Measurements from ENCODE around the gene RIMS1. TPM values are rescaled to one million over a fixed set of nuclear protein-coding genes. Genes with fewer than 3 reads are reported as not detected.

The RIMS1 gene
- total and polyA plus RNA-seq, 2 of the 13 experiments (the other 11 are each of a cell fraction or from before 2014, with no cell fraction given), result not detected

GRCh38 chr6:72022830-72023229, 136.5 kb downstream of the RIMS1 start:
- 0% methylated on average over 1 of the region's 1 CpG for WGBS (ENCODE audit: low lambda C conversion rate)
- no peak for FAIRE-seq
- no peak for DNase-seq (ENCODE audit: low spot score)

GRCh38 chr6:72031471-72031870, 145.1 kb downstream of the RIMS1 start:
- no peaks in the 10 kb centered on the region for H3K27me3 ChIP-seq (ENCODE audit: control insufficient read depth in 1 of 2, insufficient read depth in 2 of 2, low read length in 2 of 2)
- H3K4me1 ChIP-seq (ENCODE audit: insufficient read depth, low read length), result no peaks in the 10 kb centered on the region
- no peaks in the 10 kb centered on the region for H3K79me2 ChIP-seq (ENCODE audit: insufficient read depth, low read length)
- ChIA-PET POLR2A (no interaction called here), CTCF (ENCODE audit: low intra/inter-chr PET ratio, low total read pairs) (no interaction called here)
- no peaks in the 10 kb centered on the region for H4K20me1 ChIP-seq (ENCODE audit: insufficient read depth, low read length)
- H3K4me2 ChIP-seq (ENCODE audit: low read depth, low read length), result no peak overlapping the region
- no peak for TF ChIP-seq ZBTB26 (CRISPR knock-in tag; IDR thresholded peaks at IDR 0.05; ENCODE audit: borderline replicate concordance)
- H3K9ac ChIP-seq (ENCODE audit: insufficient read depth, low read depth, low read length), result no peak overlapping the region
- DNase-seq (ENCODE audit: low spot score) (no peak), FAIRE-seq (no peak), ATAC-seq (no peak)
- WGBS (ENCODE audit: low lambda C conversion rate), result 2% methylated on average over 2 of the region's 2 CpGs
- intact Hi-C loops (cut with micrococcal nuclease; ENCODE audit: unreplicated experiment) (no loop called here), in situ Hi-C loops (cut with HindIII; ENCODE audit: extremely low pct_ligation_motif_present, low pct_unique_long_range_greater_than_20kb) (no loop called here)
- BruUV-seq (replicated peaks), result no TSS peak
- no peak overlapping the region for H3K27ac ChIP-seq (ENCODE audit: extremely low read length, insufficient read depth, low read length)
- H3K9me3 ChIP-seq (ENCODE audit: low read length), result no peaks in the 10 kb centered on the region
- H3K36me3 ChIP-seq (replicated peaks in 1 of 2; ENCODE audit: control insufficient read depth in 1 of 2, insufficient read depth in 2 of 2, low read length in 2 of 2), result no peaks in the 10 kb centered on the region
- H2AFZ ChIP-seq (ENCODE audit: low read length), result no peak overlapping the region
- no peak overlapping the region for H3K4me3 ChIP-seq (replicated peaks in 1 of 3; ENCODE audit: insufficient read depth in 1 of 3, low read depth in 2 of 3, low read length in 3 of 3)

More at GRCh38 chr6:72022830-72023229, 136.5 kb downstream of the RIMS1 start:
- Histone ChIP-seq H3K27ac (ENCODE audit: extremely low read length, insufficient read depth, low read length) (no peak overlapping the region), H3K36me3 (replicated peaks in 1 of 2; ENCODE audit: control insufficient read depth in 1 of 2, insufficient read depth in 2 of 2, low read length in 2 of 2) (no peaks in the 10 kb centered on the region), H3K27me3 (ENCODE audit: control insufficient read depth in 1 of 2, insufficient read depth in 2 of 2, low read length in 2 of 2) (no peaks in the 10 kb centered on the region), H3K79me2 (ENCODE audit: insufficient read depth, low read length) (no peaks in the 10 kb centered on the region), H2AFZ (ENCODE audit: low read length) (no peak overlapping the region), H3K4me3 (replicated peaks in 1 of 3; ENCODE audit: insufficient read depth in 1 of 3, low read depth in 2 of 3, low read length in 3 of 3) (no peak overlapping the region), H3K9me3 (ENCODE audit: low read length) (no peaks in the 10 kb centered on the region), H3K4me2 (ENCODE audit: low read depth, low read length) (no peak overlapping the region), H3K4me1 (ENCODE audit: insufficient read depth, low read length) (no peaks in the 10 kb centered on the region), H4K20me1 (ENCODE audit: insufficient read depth, low read length) (no peaks in the 10 kb centered on the region), H3K9ac (ENCODE audit: insufficient read depth, low read depth, low read length) (no peak overlapping the region)
- no TSS peak for BruUV-seq (replicated peaks)
- in situ Hi-C loops (cut with HindIII; ENCODE audit: extremely low pct_ligation_motif_present, low pct_unique_long_range_greater_than_20kb) (no loop called here), intact Hi-C loops (cut with micrococcal nuclease; ENCODE audit: unreplicated experiment) (no loop called here)
- no peak for ATAC-seq
- ChIA-PET POLR2A (no interaction called here), CTCF (ENCODE audit: low intra/inter-chr PET ratio, low total read pairs) (no interaction called here)
- TF ChIP-seq TERF1 (CRISPR knock-in tag; IDR thresholded peaks at IDR 0.05) (no peak), ZFAT (CRISPR knock-in tag; conservative IDR thresholded peaks at IDR 0.05) (no peak)

All from HepG2 (cell line).